Astrocyte of the hippocampus (primary cell): ENCODE results near the gene OS9.

Experiments
- DNase-seq: peaks from one replicate; pipeline ENCODE4 v3.0.0; 2011; ENCODE audit warnings: low read depth, low spot score

Gene OS9

GRCh38 chr12:57735952-57736740 is 42.2 kb downstream of the OS9 start:
- peak; percentile 50 for DNase-seq

- peak; percentile 8 for DNase-seq
Measured at GRCh38 chr12:57736741-57737466, 43.0 kb downstream of the OS9 start.

GRCh38 chr12:57737467-57738460 is 43.8 kb downstream of the OS9 start:
- DNase-seq = peak; percentile 61

- peak; percentile 64 for DNase-seq
Measured at GRCh38 chr12:57738661-57739237, 44.8 kb downstream of the OS9 start, which contains the start of gene AGAP2. Gene AGAP2 (minus strand): TSS chr12:57738742. CDS start chr12:57738246, 496 bp downstream.

- no peak for DNase-seq
Measured at GRCh38 chr12:57739387-57739786, 45.5 kb downstream of the OS9 start.

- no peak for DNase-seq
Measured at GRCh38 chr12:57739914-57740538, 46.1 kb downstream of the OS9 start.

GRCh38 chr12:57740656-57741412 is 46.9 kb downstream of the OS9 start:
- no peak for DNase-seq

- no peak for DNase-seq
Measured at GRCh38 chr12:57741413-57741789, 47.5 kb downstream of the OS9 start.

- DNase-seq = no peak
Measured at GRCh38 chr12:57741844-57742738, 48.2 kb downstream of the OS9 start.

GRCh38 chr12:57743769-57744168 is 49.8 kb downstream of the OS9 start:
- no peak for DNase-seq

GRCh38 chr12:57744194-57744776 is 50.4 kb downstream of the OS9 start:
- no peak for DNase-seq

- peak; percentile 98 for DNase-seq
Measured at GRCh38 chr12:57744777-57745484, 51.0 kb downstream of the OS9 start, which contains the start of gene TSPAN31. Gene TSPAN31 (plus strand): TSS chr12:57745039. CDS start chr12:57745155, 116 bp downstream.

- no peak for DNase-seq
Measured at GRCh38 chr12:57745485-57745881, 51.6 kb downstream of the OS9 start.

- no peak for DNase-seq
Measured at GRCh38 chr12:57746025-57746424, 52.1 kb downstream of the OS9 start.

- DNase-seq = no peak
Measured at GRCh38 chr12:57749061-57749460, 55.1 kb downstream of the OS9 start.

GRCh38 chr12:57750561-57751431 is 56.9 kb downstream of the OS9 start:
- DNase-seq = peak; percentile 11

- no peak for DNase-seq
Measured at GRCh38 chr12:57751432-57751787, 57.5 kb downstream of the OS9 start.
